Mesothelial cell of epicardium (in vitro differentiated cells): ENCODE data around the gene REV3L. TPM values are rescaled to one million over a fixed set of nuclear protein-coding genes. Genes with fewer than 3 reads are reported as not detected.
"Not testable (repeated sequence)": the region's sequence is repeated elsewhere in the genome, so short reads cannot be mapped to it uniquely, and the experiment has no call there.

Experiments
- DNase-seq, 2 experiments: peaks; one replicate each; pipeline ENCODE4 v3.0.0; 2021; ENCODE audit warnings: low spot score in 2 of 2; ENCODE audit not compliant: unreplicated experiment in 2 of 2
- H3K27ac Mint-ChIP-seq: 2 replicates; pipeline ENCODE4 v1.8.0; 2021; ENCODE audit warnings: mixed read lengths
- H3K27me3 Mint-ChIP-seq: 2 replicates; pipeline ENCODE4 v1.8.0; 2021; ENCODE audit warnings: low read depth, mixed read lengths
- H3K36me3 Mint-ChIP-seq: 2 replicates; pipeline ENCODE4 v1.8.0; 2021; ENCODE audit warnings: mixed read lengths
- H3K4me1 Mint-ChIP-seq: 2 replicates; pipeline ENCODE4 v1.8.0; 2021; ENCODE audit warnings: mixed read lengths
- H3K4me3 Mint-ChIP-seq: 2 replicates; pipeline ENCODE4 v1.8.0; 2021; ENCODE audit warnings: mild to moderate bottlenecking, moderate library complexity, mixed read lengths
- H3K9me3 Mint-ChIP-seq: 2 replicates; pipeline ENCODE4 v1.8.0; 2021; ENCODE audit warnings: mixed read lengths
- total RNA-seq: library from RNA; stranded (reverse); gene quantifications from 3 replicates; pipeline ENCODE4 v1.2.1, GENCODE V29; 2021
- TF ChIP-seq, protein P1 (sequence below): fragments of 200-600 bp; sonication (generic); IDR thresholded peaks from one replicate; pipeline ENCODE4 v1.5.0; 2021; ENCODE audit warnings: antibody characterized with exemption; ENCODE audit not compliant: unreplicated experiment

Gene REV3L
- total RNA-seq, 1 donor from 2014 or later: 41.7 TPM

- Mint-ChIP-seq H3K27me3 (no peaks in the 10 kb centered on the region), H3K36me3 (peaks cover 22% of the 10 kb centered on the region), H3K4me3 (no peak overlapping the region), H3K9me3 (no peaks in the 10 kb centered on the region), H3K4me1 (peaks cover 9% of the 10 kb centered on the region), H3K27ac (no peak overlapping the region)
- TF ChIP-seq, protein P1, sequence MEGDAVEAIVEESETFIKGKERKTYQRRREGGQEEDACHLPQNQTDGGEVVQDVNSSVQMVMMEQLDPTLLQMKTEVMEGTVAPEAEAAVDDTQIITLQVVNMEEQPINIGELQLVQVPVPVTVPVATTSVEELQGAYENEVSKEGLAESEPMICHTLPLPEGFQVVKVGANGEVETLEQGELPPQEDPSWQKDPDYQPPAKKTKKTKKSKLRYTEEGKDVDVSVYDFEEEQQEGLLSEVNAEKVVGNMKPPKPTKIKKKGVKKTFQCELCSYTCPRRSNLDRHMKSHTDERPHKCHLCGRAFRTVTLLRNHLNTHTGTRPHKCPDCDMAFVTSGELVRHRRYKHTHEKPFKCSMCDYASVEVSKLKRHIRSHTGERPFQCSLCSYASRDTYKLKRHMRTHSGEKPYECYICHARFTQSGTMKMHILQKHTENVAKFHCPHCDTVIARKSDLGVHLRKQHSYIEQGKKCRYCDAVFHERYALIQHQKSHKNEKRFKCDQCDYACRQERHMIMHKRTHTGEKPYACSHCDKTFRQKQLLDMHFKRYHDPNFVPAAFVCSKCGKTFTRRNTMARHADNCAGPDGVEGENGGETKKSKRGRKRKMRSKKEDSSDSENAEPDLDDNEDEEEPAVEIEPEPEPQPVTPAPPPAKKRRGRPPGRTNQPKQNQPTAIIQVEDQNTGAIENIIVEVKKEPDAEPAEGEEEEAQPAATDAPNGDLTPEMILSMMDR: no peak
- no peak for DNase-seq
Observed at GRCh38 chr6:111294374-111294967, 188.5 kb downstream of the REV3L start.

GRCh38 chr6:111291336-111292259, 191.4 kb downstream of the REV3L start:
- TF ChIP-seq, protein P1: no peak
- Mint-ChIP-seq H3K27ac (no peak overlapping the region), H3K9me3 (no peaks in the 10 kb centered on the region), H3K36me3 (peaks cover 17% of the 10 kb centered on the region), H3K27me3 (no peaks in the 10 kb centered on the region), H3K4me3 (no peak overlapping the region), H3K4me1 (peaks cover 9% of the 10 kb centered on the region)
- no peak for DNase-seq

GRCh38 chr6:111290689-111291335, 192.2 kb downstream of the REV3L start:
- DNase-seq, H3K4me3 Mint-ChIP-seq, H3K9me3 Mint-ChIP-seq, H3K27ac Mint-ChIP-seq, H3K4me1 Mint-ChIP-seq, H3K27me3 Mint-ChIP-seq: not testable (repeated sequence)
- peaks cover 14% of the 10 kb centered on the region for H3K36me3 Mint-ChIP-seq

- not testable (repeated sequence) for H3K4me3 Mint-ChIP-seq, H3K27ac Mint-ChIP-seq
Observed at GRCh38 chr6:111284356-111284755, 198.7 kb downstream of the REV3L start.

GRCh38 chr6:111283707-111284106, 199.3 kb downstream of the REV3L start:
- peaks cover 6% of the 10 kb centered on the region for H3K9me3 Mint-ChIP-seq
- no peak overlapping the region for H3K27ac Mint-ChIP-seq
- no peak for DNase-seq
- peaks cover 44% of the 10 kb centered on the region for H3K36me3 Mint-ChIP-seq
- TF ChIP-seq, protein P1: no peak
- no peak overlapping the region for H3K4me3 Mint-ChIP-seq
- H3K27me3 Mint-ChIP-seq: no peaks in the 10 kb centered on the region
- no peaks in the 10 kb centered on the region for H3K4me1 Mint-ChIP-seq

More at GRCh38 chr6:111284356-111284755, 198.7 kb downstream of the REV3L start:
- DNase-seq, H3K9me3 Mint-ChIP-seq, H3K27me3 Mint-ChIP-seq, H3K4me1 Mint-ChIP-seq: not testable (repeated sequence)
- H3K36me3 Mint-ChIP-seq: peaks cover 39% of the 10 kb centered on the region

GRCh38 chr6:111282515-111282914, 200.5 kb downstream of the REV3L start:
- Mint-ChIP-seq H3K9me3 (peaks cover 17% of the 10 kb centered on the region), H3K4me3 (no peak overlapping the region), H3K4me1 (no peaks in the 10 kb centered on the region), H3K27me3 (no peaks in the 10 kb centered on the region), H3K27ac (no peak overlapping the region), H3K36me3 (peaks cover 56% of the 10 kb centered on the region)
- TF ChIP-seq, protein P1: no peak
- DNase-seq: no peak
